Activated T-cell treated with anti-CD3 and anti-CD28 coated beads for 24 hours (primary cell): Measurements from ENCODE around the gene MUC20.
"Not testable (repeated sequence)": the region's sequence is repeated elsewhere in the genome, so short reads cannot be mapped to it uniquely, and the experiment has no call there.

Experiments
- DNase-seq: peaks from one replicate; pipeline ENCODE4 v3.0.0-alpha.2; 2020; ENCODE audit warnings: low read depth

MUC20 gene

GRCh38 chr3:195731356-195731905, 10.7 kb downstream of the MUC20 start:
- no peak for DNase-seq

- no peak for DNase-seq
These were observed 12.2 kb downstream of the MUC20 start for GRCh38 chr3:195732940-195733339.

- DNase-seq: no peak
These were observed 14.4 kb downstream of the MUC20 start for GRCh38 chr3:195735036-195735695.

- no peak for DNase-seq
These were observed 16.2 kb downstream of the MUC20 start for GRCh38 chr3:195736866-195737490.

- DNase-seq: not testable (repeated sequence)
These were observed 17.0 kb downstream of the MUC20 start for GRCh38 chr3:195737782-195738181.

GRCh38 chr3:195738274-195739044, 17.7 kb downstream of the MUC20 start:
- no peak for DNase-seq

- no peak for DNase-seq
These were observed 18.9 kb downstream of the MUC20 start for GRCh38 chr3:195739561-195740111.

- DNase-seq: no peak
These were observed 23.7 kb downstream of the MUC20 start for GRCh38 chr3:195744437-195744836.

GRCh38 chr3:195746346-195746745, 25.6 kb downstream of the MUC20 start:
- no peak for DNase-seq

- no peak for DNase-seq
These were observed 26.0 kb downstream of the MUC20 start for GRCh38 chr3:195746751-195747150.

- no peak for DNase-seq
These were observed 27.9 kb downstream of the MUC20 start for GRCh38 chr3:195748661-195749060.

GRCh38 chr3:195749101-195749500, 28.3 kb downstream of the MUC20 start:
- not testable (repeated sequence) for DNase-seq

GRCh38 chr3:195750797-195751520, 30.2 kb downstream of the MUC20 start:
- DNase-seq: no peak

- no peak for DNase-seq
These were observed 30.8 kb downstream of the MUC20 start for GRCh38 chr3:195751560-195751959.

- no peak for DNase-seq
These were observed 31.3 kb downstream of the MUC20 start for GRCh38 chr3:195752066-195752465.

- DNase-seq: no peak
These were observed 32.0 kb downstream of the MUC20 start for GRCh38 chr3:195752546-195753331.

- DNase-seq: no peak
These were observed 32.8 kb downstream of the MUC20 start for GRCh38 chr3:195753581-195753980.

GRCh38 chr3:195754141-195754540, 33.4 kb downstream of the MUC20 start:
- DNase-seq: no peak

- DNase-seq: no peak
These were observed 34.1 kb downstream of the MUC20 start for GRCh38 chr3:195754906-195755305.

GRCh38 chr3:195755391-195755790, 34.6 kb downstream of the MUC20 start:
- DNase-seq: no peak
